Right kidney (tissue), 1 donor: ENCODE data around the gene ELAVL2.

Experiments used
- DNase-seq: peaks from one replicate; pipeline ENCODE4 v3.0.0-alpha.2; 2016

The ELAVL2 gene

DNA sequence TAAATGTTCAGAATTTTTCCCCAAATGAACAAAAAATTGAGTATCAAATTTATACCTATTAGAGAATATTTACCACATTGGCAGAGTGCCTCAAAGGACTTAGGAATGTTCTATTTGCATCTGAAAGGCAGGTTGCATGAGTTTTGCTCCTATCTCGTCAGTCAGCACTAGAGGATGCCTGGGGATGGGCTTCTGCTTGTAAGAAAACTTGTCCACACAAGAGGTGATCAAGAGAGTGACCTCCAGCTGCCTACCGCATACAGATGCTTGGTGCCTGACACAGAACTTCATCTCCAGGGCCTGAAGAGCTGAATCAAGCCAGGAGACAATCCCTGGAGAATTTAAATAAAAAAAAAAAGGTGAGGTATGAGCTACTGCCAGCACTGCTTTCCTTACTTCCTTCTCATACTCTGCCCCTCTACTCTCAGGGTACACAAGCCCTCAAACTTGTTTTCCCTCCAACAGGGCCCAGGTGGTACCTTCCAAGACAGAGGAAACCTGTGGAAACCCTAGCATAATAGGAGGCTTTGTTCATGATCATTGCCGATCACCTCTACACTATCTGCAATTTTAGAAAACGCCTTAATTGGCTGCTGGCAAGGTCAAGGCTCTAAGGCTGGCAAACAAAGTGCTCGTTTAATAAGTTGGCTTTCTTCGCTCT, 166.6 kb downstream of the ELAVL2 start:
- no peak for DNase-seq

DNA sequence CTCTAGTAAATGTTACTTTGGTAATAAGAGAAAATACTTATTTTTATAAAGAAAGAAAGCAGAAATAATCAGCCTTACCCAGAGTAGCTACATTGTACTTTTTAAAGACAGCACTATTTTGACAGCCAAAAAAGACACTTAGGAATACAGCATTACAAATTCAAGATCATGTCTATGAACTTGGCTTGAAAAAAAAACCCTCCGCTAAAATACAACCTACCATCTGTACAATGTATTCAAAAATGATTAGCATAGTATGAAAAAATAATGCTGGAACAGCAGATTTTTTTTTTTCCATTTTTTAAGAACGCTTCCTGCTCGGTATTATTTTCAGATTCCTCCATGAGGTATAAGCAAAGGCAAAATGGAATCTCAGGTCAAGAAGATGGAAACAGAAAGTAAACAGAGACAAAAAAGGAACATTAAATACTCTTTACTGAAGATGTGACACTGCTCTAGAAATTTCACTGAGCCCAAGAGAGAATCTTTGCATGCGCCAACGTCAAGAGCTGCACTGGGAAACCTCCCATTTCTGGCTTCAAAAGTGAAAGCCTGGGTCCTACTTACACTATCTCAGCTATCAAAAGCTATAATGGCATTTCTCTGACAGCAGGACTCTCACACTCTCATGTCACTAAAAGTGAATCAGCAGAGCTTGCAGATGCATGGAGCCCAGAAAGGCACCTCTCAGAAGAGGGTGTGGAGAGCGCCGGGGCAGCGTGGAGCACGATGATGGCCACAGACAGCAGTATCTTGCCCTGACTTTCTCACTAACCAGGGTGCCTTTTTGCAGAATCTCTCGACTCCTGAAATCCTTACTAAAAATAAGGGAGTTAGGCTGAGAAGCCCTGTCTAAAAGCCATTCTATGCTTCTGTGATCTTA, 167.4 kb downstream of the ELAVL2 start:
- DNase-seq: no peak

DNA sequence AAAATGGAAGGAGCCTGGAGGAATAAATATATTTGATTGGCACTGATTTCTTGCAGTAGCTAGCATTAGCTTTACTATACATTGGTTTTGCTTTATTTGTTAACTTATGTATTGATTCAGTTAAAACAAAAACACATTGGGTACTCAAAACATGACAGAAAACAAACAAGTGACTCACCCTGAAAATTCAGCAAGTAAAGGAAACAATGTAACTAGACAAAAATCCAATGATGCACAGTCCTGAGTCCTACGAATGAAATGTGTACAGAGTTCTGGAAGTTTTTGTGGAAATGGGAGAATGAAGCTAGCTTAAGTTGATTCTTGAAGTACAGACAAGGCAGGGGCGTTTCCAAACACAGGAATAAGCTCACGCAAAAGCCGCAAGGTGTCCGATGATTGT, 175.0 kb downstream of the ELAVL2 start:
- no peak for DNase-seq

DNA sequence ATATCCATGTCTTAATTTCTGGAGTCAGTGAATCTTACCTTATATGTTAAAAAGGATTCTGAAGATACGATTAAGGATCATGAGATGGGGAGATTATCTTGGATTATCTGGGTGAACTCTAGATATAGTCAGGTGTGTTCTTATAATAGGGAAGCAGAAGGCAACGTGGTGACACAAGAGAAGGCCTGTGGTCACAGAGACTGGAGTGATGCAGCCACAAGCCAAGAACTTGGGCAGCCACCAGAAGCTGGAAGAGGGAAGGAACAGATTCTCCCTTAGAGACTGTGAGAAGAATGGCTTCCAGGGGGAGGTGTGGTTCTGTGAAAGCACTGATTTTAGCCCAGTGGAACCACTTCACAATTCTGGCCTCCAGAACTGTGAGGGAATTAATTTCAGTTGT, 177.4 kb downstream of the ELAVL2 start:
- DNase-seq: no peak

DNA sequence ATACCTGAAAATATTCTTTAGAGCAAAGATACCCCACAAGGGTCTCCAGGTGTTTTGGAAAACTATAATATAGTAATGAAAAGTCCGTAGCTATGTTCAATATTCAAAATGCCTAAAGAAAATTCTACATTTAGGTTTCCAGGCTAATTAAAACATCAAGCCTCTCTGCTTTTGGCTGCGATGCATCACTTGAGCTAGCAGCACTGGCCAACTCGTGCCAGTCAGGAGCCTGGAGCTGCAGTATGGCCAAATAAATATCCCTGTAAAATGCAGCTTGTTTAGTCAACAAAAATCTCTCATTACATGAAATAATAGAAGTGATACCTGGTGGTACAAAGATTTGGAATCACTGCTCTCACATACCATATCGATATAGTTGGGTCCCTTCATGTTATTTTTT, 181.1 kb downstream of the ELAVL2 start:
- no peak for DNase-seq

DNA sequence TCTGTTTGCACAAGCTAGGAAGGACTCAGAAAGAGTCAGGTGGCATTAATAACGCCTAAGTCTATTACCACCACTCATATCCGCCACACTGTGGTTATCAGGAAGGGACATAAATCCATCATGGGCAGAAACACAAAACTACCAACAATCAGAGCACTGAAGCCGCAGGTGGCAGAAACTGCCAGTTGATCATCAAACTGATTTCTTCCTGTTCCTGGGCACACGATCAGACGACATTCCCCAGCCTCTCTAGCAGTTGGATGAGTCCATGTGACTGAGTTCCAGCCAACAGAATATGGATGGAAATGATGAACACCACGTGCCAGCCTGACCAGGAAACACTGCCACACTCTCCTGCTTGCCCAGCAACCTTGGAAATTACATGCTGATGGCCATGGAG, 181.7 kb downstream of the ELAVL2 start:
- no peak for DNase-seq

DNA sequence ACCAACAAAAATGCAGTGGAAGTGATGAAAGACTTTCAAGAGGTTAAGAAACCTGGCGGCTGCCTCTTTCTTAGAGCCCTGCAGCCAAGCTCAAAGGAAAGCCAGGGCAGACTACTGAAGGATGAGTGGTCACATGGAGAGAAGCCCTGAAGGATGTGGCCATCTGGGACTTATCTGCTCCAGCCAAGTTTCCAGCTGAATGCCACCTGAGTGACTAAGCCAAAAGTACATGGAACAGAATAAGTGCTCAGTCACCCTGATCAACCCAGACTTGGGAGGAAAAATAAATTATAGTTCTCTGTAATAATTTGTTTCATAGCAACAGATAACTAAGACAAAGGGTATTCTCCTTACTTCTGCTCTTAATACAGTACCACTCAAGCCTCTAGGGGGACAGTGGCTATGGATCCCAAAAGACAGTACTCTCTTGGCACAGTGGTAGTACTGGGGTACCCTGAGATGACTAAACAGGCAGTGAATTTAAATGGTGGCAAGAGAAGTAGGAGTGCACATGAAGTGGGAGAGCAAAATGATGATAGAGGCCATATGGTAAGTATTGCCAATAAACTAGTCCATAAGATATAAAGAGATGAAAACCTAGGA, 182.3 kb downstream of the ELAVL2 start:
- DNase-seq: no peak
